H9 (cell line): ENCODE measurements around the gene APOM. TPM values are rescaled to one million over a fixed set of nuclear protein-coding genes. Genes with fewer than 3 reads are reported as not detected.

Experiments
- DNase-seq: peaks from one replicate; pipeline ENCODE4 v3.0.0-alpha.2; 2017
- H2AFZ ChIP-seq: one replicate; pipeline ENCODE4 v1.6.1; 2013; ENCODE audit warnings: mild to moderate bottlenecking, low read length, control low read depth, moderate library complexity
- H2AK5ac ChIP-seq: 2 replicates; pipeline ENCODE4 v1.6.1; 2013; ENCODE audit warnings: low read length, control low read depth, mixed read lengths; ENCODE audit not compliant: insufficient read length
- H2BK120ac ChIP-seq: one replicate; pipeline ENCODE4 v1.6.1; 2013; ENCODE audit warnings: low read depth, mild to moderate bottlenecking, low read length, control low read depth, inconsistent platforms; ENCODE audit not compliant: poor library complexity, severe bottlenecking
- H2BK12ac ChIP-seq: 2 replicates; pipeline ENCODE4 v1.6.1; 2013; ENCODE audit warnings: low read length, control low read depth, mixed read lengths, low read depth; ENCODE audit not compliant: insufficient read length
- H2BK15ac ChIP-seq: 2 replicates; pipeline ENCODE4 v1.6.1; 2013; ENCODE audit warnings: low read depth, low read length, control low read depth
- H2BK20ac ChIP-seq: one replicate; pipeline ENCODE4 v1.6.1; 2013; ENCODE audit warnings: low read depth, mild to moderate bottlenecking, low read length, control low read depth, inconsistent platforms; ENCODE audit not compliant: poor library complexity, severe bottlenecking
- H2BK5ac ChIP-seq: 2 replicates; pipeline ENCODE4 v1.6.1; 2013; ENCODE audit warnings: low read length, control low read depth, mixed read lengths; ENCODE audit not compliant: insufficient read length
- H3K14ac ChIP-seq: 2 replicates; pipeline ENCODE4 v1.6.1; 2013; ENCODE audit warnings: low read length, control low read depth; ENCODE audit not compliant: insufficient read depth
- H3K18ac ChIP-seq: 2 replicates; pipeline ENCODE4 v1.6.1; 2013; ENCODE audit warnings: low read depth, mild to moderate bottlenecking, mixed read lengths, low read length, control low read depth; ENCODE audit not compliant: insufficient read length
- H3K23ac ChIP-seq: 2 replicates; pipeline ENCODE4 v1.6.1; 2013; ENCODE audit warnings: low read length, control low read depth, mixed read lengths, low read depth; ENCODE audit not compliant: insufficient read length
- H3K23me2 ChIP-seq: 2 replicates; pipeline ENCODE4 v1.6.1; 2013; ENCODE audit warnings: low read depth, mild to moderate bottlenecking, mixed read lengths, low read length, control low read depth; ENCODE audit not compliant: insufficient read length, poor library complexity, severe bottlenecking
- H3K27ac ChIP-seq: 2 replicates; pipeline ENCODE4 v1.5.1; 2013; ENCODE audit warnings: low read length, control low read depth, mixed read lengths, low read depth; ENCODE audit not compliant: insufficient read length
- H3K27me3 ChIP-seq: 2 replicates; pipeline ENCODE4 v1.6.1; 2013; ENCODE audit warnings: low read length, control low read depth, inconsistent platforms; ENCODE audit not compliant: insufficient read depth
- H3K4ac ChIP-seq: 2 replicates; pipeline ENCODE4 v1.6.1; 2013; ENCODE audit warnings: low read depth, mild to moderate bottlenecking, control low read depth, inconsistent platforms, low read length, moderate library complexity
- H3K4me1 ChIP-seq: 2 replicates; pipeline ENCODE4 v1.6.1; 2013; ENCODE audit warnings: low read length, control low read depth, inconsistent platforms; ENCODE audit not compliant: insufficient read depth
- H3K4me2 ChIP-seq: 2 replicates; pipeline ENCODE4 v1.6.1; 2013; ENCODE audit warnings: low read length, control low read depth, mixed read lengths; ENCODE audit not compliant: insufficient read length, insufficient read depth
- H3K56ac ChIP-seq: 2 replicates; pipeline ENCODE4 v1.6.1; 2013; ENCODE audit warnings: low read depth, mild to moderate bottlenecking, mixed read lengths, low read length, control low read depth; ENCODE audit not compliant: insufficient read length
- H3K79me1 ChIP-seq: 2 replicates; pipeline ENCODE4 v1.6.1; 2013; ENCODE audit warnings: low read depth, mild to moderate bottlenecking, moderate library complexity, low read length, control low read depth, inconsistent platforms; ENCODE audit not compliant: insufficient read depth, poor library complexity, severe bottlenecking
- H3K79me2 ChIP-seq: 2 replicates; pipeline ENCODE4 v1.6.1; 2013; ENCODE audit warnings: low read length, control low read depth, inconsistent platforms; ENCODE audit not compliant: insufficient read depth
- H3K9ac ChIP-seq: 2 replicates; pipeline ENCODE4 v1.6.1; 2013; ENCODE audit warnings: low read length, control low read depth, mixed read lengths; ENCODE audit not compliant: insufficient read length; ENCODE audit errors: extremely low read depth
- H3K9me3 ChIP-seq: one replicate; pipeline ENCODE4 v1.6.1; 2013; ENCODE audit warnings: low read depth, low read length, inconsistent platforms; ENCODE audit not compliant: control insufficient read depth
- H3T11ph ChIP-seq: one replicate; pipeline ENCODE4 v1.6.1; 2013; ENCODE audit warnings: mild to moderate bottlenecking, low read length, control low read depth, inconsistent platforms
- H4K20me1 ChIP-seq: one replicate; pipeline ENCODE4 v1.6.1; 2013; ENCODE audit not compliant: control insufficient read depth, insufficient read length, insufficient read depth
- H4K5ac ChIP-seq: 2 replicates; pipeline ENCODE4 v1.6.1; 2013; ENCODE audit warnings: low read depth, mild to moderate bottlenecking, mixed read lengths, low read length, control low read depth; ENCODE audit not compliant: insufficient read length
- H4K8ac ChIP-seq: replicated peaks from 2 replicates; pipeline ENCODE4 v1.6.1; 2013; ENCODE audit warnings: low read length, control low read depth, mixed read lengths, low read depth; ENCODE audit not compliant: insufficient read length
- H4K91ac ChIP-seq: 2 replicates; pipeline ENCODE4 v1.6.1; 2013; ENCODE audit warnings: low read depth, mild to moderate bottlenecking, moderate library complexity, mixed read lengths, low read length, control low read depth; ENCODE audit not compliant: insufficient read length
- H3K27ac Mint-ChIP-seq, 3 experiments: 2 replicates in 2 of 3; 3 replicates in 1 of 3; pipeline ENCODE4 v1.8.0; 2020 to 2021; ENCODE audit warnings: mixed read lengths in 3 of 3, mild to moderate bottlenecking in 1 of 3, moderate library complexity in 1 of 3
- H3K27me3 Mint-ChIP-seq: 2 replicates; pipeline ENCODE4 v1.8.0; 2021; ENCODE audit warnings: low read depth, mild to moderate bottlenecking, moderate library complexity, mixed read lengths
- H3K36me3 Mint-ChIP-seq, 3 experiments: 2 replicates in 2 of 3; 3 replicates in 1 of 3; pipeline ENCODE4 v1.8.0; 2020 to 2021; ENCODE audit warnings: low read depth in 3 of 3, mixed read lengths in 3 of 3; ENCODE audit not compliant: insufficient read depth in 1 of 3
- H3K4me1 Mint-ChIP-seq, 2 experiments: 2 replicates each; pipeline ENCODE4 v1.8.0; 2020; ENCODE audit warnings: mixed read lengths in 2 of 2
- H3K4me3 Mint-ChIP-seq, 2 experiments: 2 replicates in 1 of 2; 3 replicates in 1 of 2; pipeline ENCODE4 v1.8.0; 2020 to 2021; ENCODE audit warnings: mild to moderate bottlenecking in 2 of 2, mixed read lengths in 2 of 2, moderate library complexity in 1 of 2
- H3K9me3 Mint-ChIP-seq, 2 experiments: 2 replicates in 1 of 2; 3 replicates in 1 of 2; pipeline ENCODE4 v1.8.0; 2020; ENCODE audit warnings: mild to moderate bottlenecking in 2 of 2, mixed read lengths in 2 of 2, moderate library complexity in 1 of 2
- CTCF ChIP-seq: fragments of 200-600 bp; sonication (generic); conservative IDR thresholded peaks from 3 replicates; pipeline ENCODE4 v1.8.0; 2021; ENCODE audit warnings: antibody characterized with exemption, mild to moderate bottlenecking
- WGBS: extraction: QIAGEN DNeasy Blood & Tissue Kit; methylation state at CpG from one replicate; pipeline ENCODE4 v1.1.7; 2013; ENCODE audit warnings: missing lambda C conversion rate, low lambda C conversion rate, mixed read lengths; ENCODE audit not compliant: insufficient read length; ENCODE audit errors: extremely low coverage; 5-methylcytosine and 5-hydroxymethylcytosine counted together
- total RNA-seq: library from RNA; stranded (reverse); gene quantifications from 2 replicates; pipeline ENCODE4 v1.2.1, GENCODE V29; 2021

Gene APOM
- total RNA-seq, 1 experiment from 2014 or later, result 3.6 TPM

- WGBS, result no CpG with 5 or more reads among the region's 37 CpGs
Measured at GRCh38 chr6:31652925-31653724, 2.6 kb upstream of the APOM start.

More at GRCh38 chr6:31652925-31653724, 2.6 kb upstream of the APOM start:
- peak; percentile 93 for DNase-seq
- no peak overlapping the region for H4K91ac ChIP-seq
- no peaks in the 10 kb centered on the region for H3K27me3 ChIP-seq
- no peak overlapping the region for H2AK5ac ChIP-seq
- H3K4me2 ChIP-seq, result peak overlapping the region; percentile 66
- no peak for TF ChIP-seq CTCF
- Mint-ChIP-seq H3K36me3 (peaks cover 23 to 44% (median 42%) of the 10 kb centered on the region in 3 experiments), H3K27ac (peak overlapping the region; percentile 100), H3K4me3 (peak overlapping the region; percentile 83 to 95), H3K9me3 (no peaks in the 10 kb centered on the region), H3K27me3 (no peaks in the 10 kb centered on the region), H3K4me1 (peaks cover 14 to 20% of the 10 kb centered on the region in 2 experiments)
- H3K79me1 ChIP-seq, result peaks cover 7% of the 10 kb centered on the region
- peak overlapping the region; percentile 93 for H3K18ac ChIP-seq
- H3K14ac ChIP-seq, result peak overlapping the region; percentile 72; the same call in 1 of the 2 replicates
- H4K8ac ChIP-seq, result no peak overlapping the region
- H3K4ac ChIP-seq, result no peak overlapping the region
- H3T11ph ChIP-seq, result no peak overlapping the region
- no peak overlapping the region for H2AFZ ChIP-seq
- H2BK5ac ChIP-seq, result peak overlapping the region; percentile 53
- H3K56ac ChIP-seq, result no peak overlapping the region
- peak overlapping the region; percentile 65 for H4K5ac ChIP-seq
- H3K23ac ChIP-seq, result no peak overlapping the region
- peak overlapping the region; percentile 84 for H3K27ac ChIP-seq
- H3K9me3 ChIP-seq, result no peaks in the 10 kb centered on the region
- peak overlapping the region; percentile 84 for H3K9ac ChIP-seq
- no peaks in the 10 kb centered on the region for H3K4me1 ChIP-seq
- peaks cover 9% of the 10 kb centered on the region; the same call in 1 of the 2 replicates for H3K79me2 ChIP-seq
- H2BK20ac ChIP-seq, result no peak overlapping the region
- H2BK12ac ChIP-seq, result no peak overlapping the region
- no peak overlapping the region for H2BK15ac ChIP-seq
- H2BK120ac ChIP-seq, result no peak overlapping the region
- peaks cover 11% of the 10 kb centered on the region for H3K23me2 ChIP-seq
- H4K20me1 ChIP-seq, result no peaks in the 10 kb centered on the region
